Measurements from ENCODE around the gene IGFBP3.

Gene IGFBP3

GRCh38 chr7:45881759-45882464, 39.2 kb downstream of the IGFBP3 start:
- TF ChIP-seq, protein P1, sequence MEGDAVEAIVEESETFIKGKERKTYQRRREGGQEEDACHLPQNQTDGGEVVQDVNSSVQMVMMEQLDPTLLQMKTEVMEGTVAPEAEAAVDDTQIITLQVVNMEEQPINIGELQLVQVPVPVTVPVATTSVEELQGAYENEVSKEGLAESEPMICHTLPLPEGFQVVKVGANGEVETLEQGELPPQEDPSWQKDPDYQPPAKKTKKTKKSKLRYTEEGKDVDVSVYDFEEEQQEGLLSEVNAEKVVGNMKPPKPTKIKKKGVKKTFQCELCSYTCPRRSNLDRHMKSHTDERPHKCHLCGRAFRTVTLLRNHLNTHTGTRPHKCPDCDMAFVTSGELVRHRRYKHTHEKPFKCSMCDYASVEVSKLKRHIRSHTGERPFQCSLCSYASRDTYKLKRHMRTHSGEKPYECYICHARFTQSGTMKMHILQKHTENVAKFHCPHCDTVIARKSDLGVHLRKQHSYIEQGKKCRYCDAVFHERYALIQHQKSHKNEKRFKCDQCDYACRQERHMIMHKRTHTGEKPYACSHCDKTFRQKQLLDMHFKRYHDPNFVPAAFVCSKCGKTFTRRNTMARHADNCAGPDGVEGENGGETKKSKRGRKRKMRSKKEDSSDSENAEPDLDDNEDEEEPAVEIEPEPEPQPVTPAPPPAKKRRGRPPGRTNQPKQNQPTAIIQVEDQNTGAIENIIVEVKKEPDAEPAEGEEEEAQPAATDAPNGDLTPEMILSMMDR (IDR thresholded peaks at IDR 0.05), result no peak
- no peaks in the 10 kb centered on the region for H3K9me3 ChIP-seq
- no peak overlapping the region for H3K4me3 ChIP-seq (ENCODE audit: low read depth in 1 of 2, low read length in 1 of 2)
- no peaks in the 10 kb centered on the region for H3K36me3 ChIP-seq
- H3K27me3 ChIP-seq, result peaks cover 19% of the 10 kb centered on the region
- no peaks in the 10 kb centered on the region for H3K4me1 ChIP-seq (ENCODE audit: control insufficient read depth in 1 of 2, insufficient read depth in 1 of 2, low read depth in 1 of 2, low read length in 1 of 2)
- H3K27ac ChIP-seq, result no peak overlapping the region

- peaks cover 13% of the 10 kb centered on the region for H3K27me3 ChIP-seq
- no peak overlapping the region for H3K27ac ChIP-seq
- no peaks in the 10 kb centered on the region for H3K4me1 ChIP-seq (ENCODE audit: control insufficient read depth in 1 of 2, insufficient read depth in 1 of 2, low read depth in 1 of 2, low read length in 1 of 2)
- H3K4me3 ChIP-seq (ENCODE audit: low read depth in 1 of 2, low read length in 1 of 2), result no peak overlapping the region
- TF ChIP-seq, protein P1 (IDR thresholded peaks at IDR 0.05), result no peak
- no peaks in the 10 kb centered on the region for H3K36me3 ChIP-seq
- no peaks in the 10 kb centered on the region for H3K9me3 ChIP-seq
Observed at GRCh38 chr7:45881280-45881758, 39.8 kb downstream of the IGFBP3 start.

DNA sequence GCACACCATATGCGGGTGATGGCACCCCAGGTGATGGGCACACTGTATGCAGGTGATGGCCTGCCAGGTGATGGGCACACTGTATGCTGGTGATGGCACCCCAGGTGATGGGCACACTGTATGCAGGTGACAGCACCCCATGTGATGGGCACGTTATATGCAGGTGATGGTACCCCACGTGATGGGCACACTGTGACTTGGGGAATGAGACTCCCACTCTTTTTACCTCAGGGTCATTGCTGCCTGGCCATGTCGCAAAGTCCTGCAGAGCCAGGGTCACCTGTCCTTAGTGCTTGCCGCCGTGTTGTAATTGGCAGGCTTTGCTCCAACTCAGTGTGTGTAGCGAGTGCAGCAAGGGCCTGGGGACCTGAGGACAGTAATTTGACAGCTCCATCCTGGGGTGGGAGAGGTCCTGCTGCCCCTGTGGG, 40.6 kb downstream of the IGFBP3 start:
- Histone ChIP-seq H3K9me3 (no peaks in the 10 kb centered on the region), H3K4me1 (ENCODE audit: control insufficient read depth in 1 of 2, insufficient read depth in 1 of 2, low read depth in 1 of 2, low read length in 1 of 2) (no peaks in the 10 kb centered on the region), H3K27ac (no peak overlapping the region), H3K27me3 (peaks cover 4% of the 10 kb centered on the region), H3K36me3 (no peaks in the 10 kb centered on the region), H3K4me3 (ENCODE audit: low read depth in 1 of 2, low read length in 1 of 2) (no peak overlapping the region)
- TF ChIP-seq, protein P1 (IDR thresholded peaks at IDR 0.05), result no peak

- H3K27me3 ChIP-seq, result no peaks in the 10 kb centered on the region
- TF ChIP-seq, protein P1 (IDR thresholded peaks at IDR 0.05), result no peak
- H3K4me3 ChIP-seq (ENCODE audit: low read depth in 1 of 2, low read length in 1 of 2), result no peak overlapping the region
- H3K36me3 ChIP-seq, result no peaks in the 10 kb centered on the region
- H3K4me1 ChIP-seq (ENCODE audit: control insufficient read depth in 1 of 2, insufficient read depth in 1 of 2, low read depth in 1 of 2, low read length in 1 of 2), result no peaks in the 10 kb centered on the region
- no peaks in the 10 kb centered on the region for H3K9me3 ChIP-seq
- no peak overlapping the region for H3K27ac ChIP-seq
Observed at GRCh38 chr7:45878457-45879144, 42.5 kb downstream of the IGFBP3 start.

DNA sequence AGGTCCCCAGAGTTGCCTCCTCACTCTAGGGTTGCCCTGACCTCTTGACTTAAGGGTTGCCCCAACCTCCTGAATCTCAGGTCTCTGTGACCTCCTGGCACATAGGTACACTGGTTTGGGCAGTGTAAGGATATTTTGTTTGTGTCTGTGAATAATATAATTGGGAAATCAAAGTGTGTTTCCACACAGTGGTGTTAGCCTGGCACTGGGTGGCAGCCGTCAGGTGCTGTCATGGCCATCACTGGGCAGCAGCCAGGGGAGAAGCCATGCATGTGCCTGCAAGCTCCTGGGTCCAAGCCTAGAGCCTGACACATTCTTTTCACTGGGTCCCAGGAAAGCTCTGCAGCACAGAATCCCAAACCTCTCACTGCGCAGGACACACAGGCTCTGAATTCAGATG, 44.6 kb downstream of the IGFBP3 start:
- H3K27ac ChIP-seq, result no peak overlapping the region
- TF ChIP-seq, protein P1 (IDR thresholded peaks at IDR 0.05), result no peak
- no peaks in the 10 kb centered on the region for H3K27me3 ChIP-seq
- H3K4me1 ChIP-seq (ENCODE audit: control insufficient read depth in 1 of 2, insufficient read depth in 1 of 2, low read depth in 1 of 2, low read length in 1 of 2), result no peaks in the 10 kb centered on the region
- no peak overlapping the region for H3K4me3 ChIP-seq (ENCODE audit: low read depth in 1 of 2, low read length in 1 of 2)
- H3K9me3 ChIP-seq, result no peaks in the 10 kb centered on the region
- no peaks in the 10 kb centered on the region for H3K36me3 ChIP-seq
